ENCODE measurements around the gene FBXL14. TPM values are rescaled to one million over a fixed set of nuclear protein-coding genes. Genes with fewer than 3 reads are reported as not detected.

Gene FBXL14
- polyA plus RNA-seq, 1 donor from 2014 or later, result 15.1 TPM

GRCh38 chr12:1551496-1551895 is 42.9 kb downstream of the FBXL14 start:
- peaks cover under 1% of the 10 kb centered on the region for H3K9me3 ChIP-seq (ENCODE audit: low read length)
- no peak overlapping the region for H3K4me3 ChIP-seq (ENCODE audit: low read length)
- no peak overlapping the region for H3K4me2 ChIP-seq (ENCODE audit: low read length)
- no peaks in the 10 kb centered on the region for H3K36me3 ChIP-seq (ENCODE audit: insufficient read depth, low read length)
- peaks cover 92% of the 10 kb centered on the region for H3K79me2 ChIP-seq (replicated peaks; ENCODE audit: insufficient read depth, low read length)
- no peak overlapping the region for H2AFZ ChIP-seq (ENCODE audit: low read depth, low read length)
- TF ChIP-seq EZH2 (IDR thresholded peaks at IDR 0.05; ENCODE audit: borderline replicate concordance, insufficient read depth, low read length, poor library complexity, severe bottlenecking) (no peak), RAD21 (conservative IDR thresholded peaks at IDR 0.05) (no peak), EP300 (conservative IDR thresholded peaks at IDR 0.05; ENCODE audit: poor library complexity, severe bottlenecking) (no peak), TAF1 (IDR thresholded peaks at IDR 0.05; ENCODE audit: low read depth) (no peak), MXI1 (conservative IDR thresholded peaks at IDR 0.05; ENCODE audit: poor library complexity, severe bottlenecking) (no peak), SMC3 (conservative IDR thresholded peaks at IDR 0.05; ENCODE audit: poor library complexity) (no peak), POLR2AphosphoS5 (IDR thresholded peaks at IDR 0.05) (no peak)
- TF ChIP-seq, protein P1, sequence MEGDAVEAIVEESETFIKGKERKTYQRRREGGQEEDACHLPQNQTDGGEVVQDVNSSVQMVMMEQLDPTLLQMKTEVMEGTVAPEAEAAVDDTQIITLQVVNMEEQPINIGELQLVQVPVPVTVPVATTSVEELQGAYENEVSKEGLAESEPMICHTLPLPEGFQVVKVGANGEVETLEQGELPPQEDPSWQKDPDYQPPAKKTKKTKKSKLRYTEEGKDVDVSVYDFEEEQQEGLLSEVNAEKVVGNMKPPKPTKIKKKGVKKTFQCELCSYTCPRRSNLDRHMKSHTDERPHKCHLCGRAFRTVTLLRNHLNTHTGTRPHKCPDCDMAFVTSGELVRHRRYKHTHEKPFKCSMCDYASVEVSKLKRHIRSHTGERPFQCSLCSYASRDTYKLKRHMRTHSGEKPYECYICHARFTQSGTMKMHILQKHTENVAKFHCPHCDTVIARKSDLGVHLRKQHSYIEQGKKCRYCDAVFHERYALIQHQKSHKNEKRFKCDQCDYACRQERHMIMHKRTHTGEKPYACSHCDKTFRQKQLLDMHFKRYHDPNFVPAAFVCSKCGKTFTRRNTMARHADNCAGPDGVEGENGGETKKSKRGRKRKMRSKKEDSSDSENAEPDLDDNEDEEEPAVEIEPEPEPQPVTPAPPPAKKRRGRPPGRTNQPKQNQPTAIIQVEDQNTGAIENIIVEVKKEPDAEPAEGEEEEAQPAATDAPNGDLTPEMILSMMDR (IDR thresholded peaks at IDR 0.05; ENCODE audit: poor library complexity, severe bottlenecking), result no peak
- TF ChIP-seq, protein P2, sequence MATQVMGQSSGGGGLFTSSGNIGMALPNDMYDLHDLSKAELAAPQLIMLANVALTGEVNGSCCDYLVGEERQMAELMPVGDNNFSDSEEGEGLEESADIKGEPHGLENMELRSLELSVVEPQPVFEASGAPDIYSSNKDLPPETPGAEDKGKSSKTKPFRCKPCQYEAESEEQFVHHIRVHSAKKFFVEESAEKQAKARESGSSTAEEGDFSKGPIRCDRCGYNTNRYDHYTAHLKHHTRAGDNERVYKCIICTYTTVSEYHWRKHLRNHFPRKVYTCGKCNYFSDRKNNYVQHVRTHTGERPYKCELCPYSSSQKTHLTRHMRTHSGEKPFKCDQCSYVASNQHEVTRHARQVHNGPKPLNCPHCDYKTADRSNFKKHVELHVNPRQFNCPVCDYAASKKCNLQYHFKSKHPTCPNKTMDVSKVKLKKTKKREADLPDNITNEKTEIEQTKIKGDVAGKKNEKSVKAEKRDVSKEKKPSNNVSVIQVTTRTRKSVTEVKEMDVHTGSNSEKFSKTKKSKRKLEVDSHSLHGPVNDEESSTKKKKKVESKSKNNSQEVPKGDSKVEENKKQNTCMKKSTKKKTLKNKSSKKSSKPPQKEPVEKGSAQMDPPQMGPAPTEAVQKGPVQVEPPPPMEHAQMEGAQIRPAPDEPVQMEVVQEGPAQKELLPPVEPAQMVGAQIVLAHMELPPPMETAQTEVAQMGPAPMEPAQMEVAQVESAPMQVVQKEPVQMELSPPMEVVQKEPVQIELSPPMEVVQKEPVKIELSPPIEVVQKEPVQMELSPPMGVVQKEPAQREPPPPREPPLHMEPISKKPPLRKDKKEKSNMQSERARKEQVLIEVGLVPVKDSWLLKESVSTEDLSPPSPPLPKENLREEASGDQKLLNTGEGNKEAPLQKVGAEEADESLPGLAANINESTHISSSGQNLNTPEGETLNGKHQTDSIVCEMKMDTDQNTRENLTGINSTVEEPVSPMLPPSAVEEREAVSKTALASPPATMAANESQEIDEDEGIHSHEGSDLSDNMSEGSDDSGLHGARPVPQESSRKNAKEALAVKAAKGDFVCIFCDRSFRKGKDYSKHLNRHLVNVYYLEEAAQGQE (IDR thresholded peaks at IDR 0.05; ENCODE audit: borderline replicate concordance), result no peak
- no peaks in the 10 kb centered on the region for H3K27me3 ChIP-seq (ENCODE audit: insufficient read depth, low read depth, low read length)
- H3K27ac ChIP-seq (ENCODE audit: low read length), result no peak overlapping the region
- no peaks in the 10 kb centered on the region for H4K20me1 ChIP-seq (ENCODE audit: insufficient read depth)
- H3K9ac ChIP-seq (ENCODE audit: low read length), result no peak overlapping the region
- no peaks in the 10 kb centered on the region for H3K9me2 ChIP-seq (ENCODE audit: insufficient read depth, low read length)
- no peaks in the 10 kb centered on the region for H3F3A ChIP-seq (ENCODE audit: insufficient read depth, low read length, poor library complexity, severe bottlenecking)

- no peaks in the 10 kb centered on the region for H4K20me1 ChIP-seq (ENCODE audit: insufficient read depth)
- H3K4me3 ChIP-seq (ENCODE audit: low read length), result no peak overlapping the region
- TF ChIP-seq RAD21 (conservative IDR thresholded peaks at IDR 0.05), result no peak
- TF ChIP-seq SMC3 (conservative IDR thresholded peaks at IDR 0.05; ENCODE audit: poor library complexity), result no peak
- TF ChIP-seq, protein P2 (IDR thresholded peaks at IDR 0.05; ENCODE audit: borderline replicate concordance), result no peak
- no peak for TF ChIP-seq POLR2AphosphoS5 (IDR thresholded peaks at IDR 0.05)
- TF ChIP-seq, protein P1 (IDR thresholded peaks at IDR 0.05; ENCODE audit: poor library complexity, severe bottlenecking), result no peak
- no peak for TF ChIP-seq EP300 (conservative IDR thresholded peaks at IDR 0.05; ENCODE audit: poor library complexity, severe bottlenecking)
- no peak for TF ChIP-seq EZH2 (IDR thresholded peaks at IDR 0.05; ENCODE audit: borderline replicate concordance, insufficient read depth, low read length, poor library complexity, severe bottlenecking)
- TF ChIP-seq TAF1 (IDR thresholded peaks at IDR 0.05; ENCODE audit: low read depth), result no peak
- TF ChIP-seq MXI1 (conservative IDR thresholded peaks at IDR 0.05; ENCODE audit: poor library complexity, severe bottlenecking), result no peak
- no peaks in the 10 kb centered on the region for H3F3A ChIP-seq (ENCODE audit: insufficient read depth, low read length, poor library complexity, severe bottlenecking)
- H3K9me2 ChIP-seq (ENCODE audit: insufficient read depth, low read length), result no peaks in the 10 kb centered on the region
- H2AFZ ChIP-seq (ENCODE audit: low read depth, low read length), result no peak overlapping the region
- no peak overlapping the region for H3K9ac ChIP-seq (ENCODE audit: low read length)
- H3K27ac ChIP-seq (ENCODE audit: low read length), result no peak overlapping the region
- H3K79me2 ChIP-seq (replicated peaks; ENCODE audit: insufficient read depth, low read length), result peaks cover 91% of the 10 kb centered on the region
- no peak overlapping the region for H3K4me2 ChIP-seq (ENCODE audit: low read length)
- H3K36me3 ChIP-seq (ENCODE audit: insufficient read depth, low read length), result no peaks in the 10 kb centered on the region
- H3K27me3 ChIP-seq (ENCODE audit: insufficient read depth, low read depth, low read length), result no peaks in the 10 kb centered on the region
- peaks cover 7% of the 10 kb centered on the region for H3K9me3 ChIP-seq (ENCODE audit: low read length)
These were observed 47.3 kb downstream of the FBXL14 start for GRCh38 chr12:1546931-1547640.
